Stomach (tissue), 9 donors: Measurements from ENCODE around the gene HK3. TPM values are rescaled to one million over a fixed set of nuclear protein-coding genes. Genes with fewer than 3 reads are reported as not detected.

ENCODE experiments used
- DNase-seq, 2 donors: peaks; one replicate each; pipeline versions ENCODE4 v3.0.0 to v3.0.0-alpha.2; 2013 to 2019
- H3K27ac ChIP-seq, 5 donors: fragments of 200-600 bp in 4 of 5; sonication (generic) in 4 of 5; one replicate each; pipeline ENCODE4 v1.5.1; 2013 to 2019; ENCODE audit warnings: mild to moderate bottlenecking in 1 of 5, moderate library complexity in 1 of 5
- H3K27me3 ChIP-seq, 3 donors: fragments of 200-600 bp; sonication (generic); one replicate each; pipeline ENCODE4 v1.5.1; 2017 to 2019; ENCODE audit warnings: mixed run types in 1 of 3
- H3K36me3 ChIP-seq, 4 donors: fragments of 200-600 bp; sonication (generic); 1 replicate in 3 of 4; 2 replicates in 1 of 4; pipeline ENCODE4 v1.5.1; 2016 to 2019
- H3K4me1 ChIP-seq, 4 donors: fragments of 200-600 bp; sonication (generic); one replicate each; pipeline ENCODE4 v1.5.1; 2016 to 2019
- H3K4me3 ChIP-seq, 4 donors: fragments of 200-600 bp; sonication (generic) in 3 of 4; one replicate each; pipeline ENCODE4 v1.5.1; 2016 to 2019; ENCODE audit warnings: mild to moderate bottlenecking in 1 of 4
- H3K9me3 ChIP-seq, 4 donors: fragments of 200-600 bp; sonication (generic); one replicate each; pipeline ENCODE4 v1.5.1; 2016 to 2019
- CTCF ChIP-seq, 7 experiments: fragments of 450-650 bp in 4 of 7; fragments of 200-600 bp in 3 of 7; sonication (generic) in 3 of 7; IDR thresholded peaks; one replicate each; pipeline ENCODE4 v1.5.1; 2016 to 2019; ENCODE audit warnings: antibody characterized with exemption in 7 of 7, control low read depth in 2 of 7, mild to moderate bottlenecking in 1 of 7
- EP300 ChIP-seq: sonication (generic); formaldehyde crosslinking; IDR thresholded peaks from one replicate; pipeline ENCODE4 v1.6.1; 2017; ENCODE audit warnings: antibody characterized with exemption
- POLR2A ChIP-seq, 4 donors: fragments of 450-650 bp; IDR thresholded peaks; one replicate each; pipeline ENCODE4 v1.6.1; 2016; ENCODE audit warnings: antibody characterized with exemption in 4 of 4, control low read depth in 2 of 4, mild to moderate bottlenecking in 1 of 4, moderate library complexity in 1 of 4
- POLR2AphosphoS5 ChIP-seq, 3 donors: sonication (generic); formaldehyde crosslinking; IDR thresholded peaks; one replicate each; pipeline ENCODE4 v1.6.1; 2016; ENCODE audit warnings: antibody characterized with exemption in 3 of 3
- WGBS, 5 donors: extraction: QIAGEN DNeasy Blood & Tissue Kit in 3 of 5; methylation state at CpG; one replicate each; pipeline versions ENCODE4 v1.1.5 to v1.1.7; 2013 to 2018; 5-methylcytosine and 5-hydroxymethylcytosine counted together
- intact Hi-C: fragments of 100-400 bp; cut with DNase I; formaldehyde crosslinking; loops from one replicate; pipeline ENCODE4 v1.15.1; 2023; ENCODE audit warnings: low total_unique reads
- polyA plus RNA-seq, 3 donors: library from polyadenylated mRNA; stranded (reverse); fragments of 200-250 nt; gene quantifications; one replicate each; pipeline ENCODE4 v1.2.3, GENCODE V29; 2013
- total RNA-seq, 5 donors: library from RNA; depleted of rRNA; stranded (reverse); fragments of >200 nt; gene quantifications; one replicate each; pipeline versions ENCODE4 v1.1.0 to v1.2.3, GENCODE V29; 2014 to 2016
- donor health status: healthy with polysubstance abuse.
- donor health status: Bipolar disorder and iron deficiency.
- donor health status: healthy.

The HK3 gene
- total and polyA plus RNA-seq, 8 donors: 1.6 to 145 (median 4.2) TPM; not detected in 2

- no peak overlapping the region for H3K27ac ChIP-seq
- 87 to 91% (median 90%) methylated on average over 17 of the region's 17 CpGs for WGBS, 5 donors
- intact Hi-C loops: no loop called here
- peaks cover 0 to 15% (median 0%) of the 10 kb centered on the region in 3 donors for H3K27me3 ChIP-seq
- DNase-seq: no peak
- TF ChIP-seq EP300 (no peak), POLR2A (IDR thresholded peaks at IDR 0.05) (no peak), CTCF (IDR thresholded peaks at IDR 0.05) (no peak), POLR2AphosphoS5 (IDR thresholded peaks at IDR 0.05) (no peak)
- no peaks in the 10 kb centered on the region for H3K36me3 ChIP-seq
- H3K4me3 ChIP-seq: no peak overlapping the region
- H3K9me3 ChIP-seq: no peaks in the 10 kb centered on the region
- no peaks in the 10 kb centered on the region for H3K4me1 ChIP-seq
Measured at GRCh38 chr5:176883700-176884570, 15.2 kb downstream of the HK3 start.

- no peak overlapping the region for H3K4me3 ChIP-seq
- no peak for DNase-seq
- TF ChIP-seq POLR2A (IDR thresholded peaks at IDR 0.05) (no peak), EP300 (no peak), POLR2AphosphoS5 (IDR thresholded peaks at IDR 0.05) (no peak), CTCF (IDR thresholded peaks at IDR 0.05) (no peak)
- H3K27me3 ChIP-seq: peaks cover 0 to 29% (median 8%) of the 10 kb centered on the region in 3 donors
- no peak overlapping the region for H3K27ac ChIP-seq
- H3K36me3 ChIP-seq: no peaks in the 10 kb centered on the region
- intact Hi-C loops: no loop called here
- no peaks in the 10 kb centered on the region for H3K9me3 ChIP-seq
- 44 to 66% (median 49%) methylated on average over 5 to 6 of the region's 6 CpGs for WGBS, 5 donors
- H3K4me1 ChIP-seq: no peaks in the 10 kb centered on the region
Measured at GRCh38 chr5:176882567-176882903, 16.6 kb downstream of the HK3 start.

GRCh38 chr5:176881816-176882566, 17.2 kb downstream of the HK3 start:
- no peaks in the 10 kb centered on the region for H3K36me3 ChIP-seq
- 85 to 87% (median 86%) methylated on average over 20 to 25 of the region's 25 CpGs for WGBS, 5 donors

More at GRCh38 chr5:176881816-176882566, 17.2 kb downstream of the HK3 start:
- intact Hi-C loops: no loop called here
- DNase-seq: no peak
- Histone ChIP-seq H3K27me3 (peaks cover 0 to 35% (median 14%) of the 10 kb centered on the region in 3 donors), H3K4me3 (no peak overlapping the region), H3K4me1 (no peaks in the 10 kb centered on the region), H3K27ac (no peak overlapping the region), H3K9me3 (no peaks in the 10 kb centered on the region)
- TF ChIP-seq POLR2AphosphoS5 (IDR thresholded peaks at IDR 0.05): no peak
- TF ChIP-seq POLR2A (IDR thresholded peaks at IDR 0.05): no peak
- TF ChIP-seq EP300: no peak
- no peak for TF ChIP-seq CTCF (IDR thresholded peaks at IDR 0.05)
